Immature natural killer cell (primary cell): ENCODE measurements around the gene USH2A. TPM values are rescaled to one million over a fixed set of nuclear protein-coding genes. Genes with fewer than 3 reads are reported as not detected.

Experiments
- DNase-seq, 3 donors: peaks; one replicate each; pipeline ENCODE4 v3.0.0; 2022; ENCODE audit warnings: mixed read lengths in 1 of 3
- H3K27ac Mint-ChIP-seq, 6 donors: one replicate each; pipeline ENCODE4 v1.8.0; 2020; ENCODE audit warnings: mixed read lengths in 6 of 6, mild to moderate bottlenecking in 5 of 6, inconsistent platforms in 4 of 6, moderate library complexity in 3 of 6
- H3K27me3 Mint-ChIP-seq, 3 donors: one replicate each; pipeline ENCODE4 v1.8.0; 2020 to 2021; ENCODE audit warnings: low read depth in 3 of 3, mild to moderate bottlenecking in 3 of 3, mixed read lengths in 3 of 3, moderate library complexity in 3 of 3, inconsistent platforms in 1 of 3
- H3K36me3 Mint-ChIP-seq, 3 donors: one replicate each; pipeline ENCODE4 v1.8.0; 2020; ENCODE audit warnings: mixed read lengths in 3 of 3, inconsistent platforms in 2 of 3, mild to moderate bottlenecking in 2 of 3
- H3K4me1 Mint-ChIP-seq, 2 donors: one replicate each; pipeline ENCODE4 v1.8.0; 2020; ENCODE audit warnings: inconsistent platforms in 2 of 2, mild to moderate bottlenecking in 2 of 2, mixed read lengths in 2 of 2, moderate library complexity in 1 of 2
- H3K4me3 Mint-ChIP-seq, 5 donors: one replicate each; pipeline ENCODE4 v1.8.0; 2020; ENCODE audit warnings: mild to moderate bottlenecking in 5 of 5, mixed read lengths in 5 of 5, inconsistent platforms in 3 of 5, moderate library complexity in 3 of 5
- H3K9me3 Mint-ChIP-seq, 6 donors: one replicate each; pipeline ENCODE4 v1.8.0; 2020; ENCODE audit warnings: mild to moderate bottlenecking in 6 of 6, mixed read lengths in 6 of 6, inconsistent platforms in 4 of 6, moderate library complexity in 3 of 6
- polyA plus RNA-seq, 3 donors: library from polyadenylated mRNA; unstranded; fragments of 300-500 nt; fragmentation: Illumina TruSeq; gene quantifications; one replicate each; pipeline ENCODE4 v1.2.3, GENCODE V29; 2021

USH2A gene
- polyA plus RNA-seq, 3 donors from 2014 or later: not detected

GRCh38 chr1:215739025-215739424, 684.2 kb downstream of the USH2A start:
- H3K27me3 Mint-ChIP-seq: no peaks in the 10 kb centered on the region
- no peaks in the 10 kb centered on the region for H3K4me1 Mint-ChIP-seq
- no peaks in the 10 kb centered on the region for H3K36me3 Mint-ChIP-seq
- DNase-seq: no peak
- H3K9me3 Mint-ChIP-seq: peaks cover 4 to 33% (median 10%) of the 10 kb centered on the region in 6 donors
- H3K4me3 Mint-ChIP-seq: no peak overlapping the region
- H3K27ac Mint-ChIP-seq: no peak overlapping the region

- peaks cover 0 to 1% (median 0%) of the 10 kb centered on the region in 3 donors for H3K27me3 Mint-ChIP-seq
- H3K4me1 Mint-ChIP-seq: no peaks in the 10 kb centered on the region
- H3K36me3 Mint-ChIP-seq: no peaks in the 10 kb centered on the region
- no peak overlapping the region for H3K27ac Mint-ChIP-seq
- peaks cover 4 to 30% (median 12%) of the 10 kb centered on the region in 6 donors for H3K9me3 Mint-ChIP-seq
- no peak for DNase-seq
- H3K4me3 Mint-ChIP-seq: no peak overlapping the region
Observed at GRCh38 chr1:215731699-215732098, 691.5 kb downstream of the USH2A start.

GRCh38 chr1:215730600-215730999, 692.6 kb downstream of the USH2A start:
- Mint-ChIP-seq H3K9me3 (peaks cover 4 to 26% (median 12%) of the 10 kb centered on the region in 6 donors), H3K4me1 (no peaks in the 10 kb centered on the region), H3K27me3 (peaks cover 0 to 1% (median 0%) of the 10 kb centered on the region in 3 donors), H3K4me3 (no peak overlapping the region), H3K36me3 (no peaks in the 10 kb centered on the region), H3K27ac (no peak overlapping the region)
- no peak for DNase-seq

GRCh38 chr1:215728169-215728568, 695.1 kb downstream of the USH2A start:
- H3K27me3 Mint-ChIP-seq: peaks cover 0 to 1% (median 0%) of the 10 kb centered on the region in 3 donors
- H3K36me3 Mint-ChIP-seq: no peaks in the 10 kb centered on the region
- no peak overlapping the region for H3K4me3 Mint-ChIP-seq
- DNase-seq: no peak
- no peaks in the 10 kb centered on the region for H3K4me1 Mint-ChIP-seq
- no peak overlapping the region for H3K27ac Mint-ChIP-seq
- peaks cover 2 to 14% (median 7%) of the 10 kb centered on the region in 6 donors for H3K9me3 Mint-ChIP-seq

GRCh38 chr1:215720126-215720525, 703.1 kb downstream of the USH2A start:
- Mint-ChIP-seq H3K9me3 (peaks cover 10 to 28% (median 11%) of the 10 kb centered on the region in 6 donors), H3K36me3 (no peaks in the 10 kb centered on the region), H3K4me3 (no peak overlapping the region), H3K4me1 (no peaks in the 10 kb centered on the region), H3K27me3 (peaks cover 0 to 3% (median 0%) of the 10 kb centered on the region in 3 donors), H3K27ac (no peak overlapping the region)
- DNase-seq: no peak

GRCh38 chr1:215719552-215719951, 703.7 kb downstream of the USH2A start:
- no peak for DNase-seq
- H3K4me3 Mint-ChIP-seq: no peak overlapping the region
- no peaks in the 10 kb centered on the region for H3K4me1 Mint-ChIP-seq
- H3K36me3 Mint-ChIP-seq: no peaks in the 10 kb centered on the region
- H3K27me3 Mint-ChIP-seq: peaks cover 0 to 3% (median 0%) of the 10 kb centered on the region in 3 donors
- H3K9me3 Mint-ChIP-seq: peaks cover 8 to 28% (median 11%) of the 10 kb centered on the region in 6 donors
- H3K27ac Mint-ChIP-seq: no peak overlapping the region

- no peak for DNase-seq
- no peaks in the 10 kb centered on the region for H3K4me1 Mint-ChIP-seq
- no peak overlapping the region for H3K27ac Mint-ChIP-seq
- no peaks in the 10 kb centered on the region for H3K36me3 Mint-ChIP-seq
- H3K4me3 Mint-ChIP-seq: no peak overlapping the region
- H3K9me3 Mint-ChIP-seq: peaks cover 8 to 32% (median 11%) of the 10 kb centered on the region in 6 donors
- H3K27me3 Mint-ChIP-seq: peaks cover 0 to 3% (median 0%) of the 10 kb centered on the region in 3 donors
Observed at GRCh38 chr1:215718575-215719287, 704.5 kb downstream of the USH2A start.

- peaks cover 4 to 33% (median 12%) of the 10 kb centered on the region in 6 donors for H3K9me3 Mint-ChIP-seq
Observed at GRCh38 chr1:215717677-215718426, 705.4 kb downstream of the USH2A start.

GRCh38 chr1:215710899-215711225, 712.4 kb downstream of the USH2A start:
- Mint-ChIP-seq H3K27ac (no peak overlapping the region), H3K4me3 (no peak overlapping the region), H3K36me3 (no peaks in the 10 kb centered on the region), H3K9me3 (peaks cover 0 to 14% (median 3%) of the 10 kb centered on the region in 6 donors), H3K27me3 (peaks cover 0 to 1% (median 0%) of the 10 kb centered on the region in 3 donors), H3K4me1 (no peaks in the 10 kb centered on the region)
- DNase-seq: no peak

More at GRCh38 chr1:215717677-215718426, 705.4 kb downstream of the USH2A start:
- no peak overlapping the region for H3K4me3 Mint-ChIP-seq
- H3K27ac Mint-ChIP-seq: no peak overlapping the region
- no peaks in the 10 kb centered on the region for H3K4me1 Mint-ChIP-seq
- peaks cover 0 to 3% (median 1%) of the 10 kb centered on the region in 3 donors for H3K27me3 Mint-ChIP-seq
- H3K36me3 Mint-ChIP-seq: no peaks in the 10 kb centered on the region
- DNase-seq: no peak

- DNase-seq: no peak
- no peak overlapping the region for H3K4me3 Mint-ChIP-seq
- H3K27me3 Mint-ChIP-seq: peaks cover 0 to 1% (median 0%) of the 10 kb centered on the region in 3 donors
- no peak overlapping the region for H3K27ac Mint-ChIP-seq
- no peaks in the 10 kb centered on the region for H3K4me1 Mint-ChIP-seq
- no peaks in the 10 kb centered on the region for H3K36me3 Mint-ChIP-seq
- H3K9me3 Mint-ChIP-seq: peaks cover 0 to 13% (median 3%) of the 10 kb centered on the region in 6 donors
Observed at GRCh38 chr1:215710036-215710898, 713.0 kb downstream of the USH2A start.

- H3K9me3 Mint-ChIP-seq: peaks cover 7 to 43% (median 24%) of the 10 kb centered on the region in 6 donors
- peaks cover 0 to 4% (median 0%) of the 10 kb centered on the region in 3 donors for H3K36me3 Mint-ChIP-seq
- peaks cover 0 to 4% (median 0%) of the 10 kb centered on the region in 3 donors for H3K27me3 Mint-ChIP-seq
- no peaks in the 10 kb centered on the region for H3K4me1 Mint-ChIP-seq
- no peak for DNase-seq
- H3K4me3 Mint-ChIP-seq: no peak overlapping the region
- no peak overlapping the region for H3K27ac Mint-ChIP-seq
Observed at GRCh38 chr1:215704089-215704860, 719.0 kb downstream of the USH2A start.

GRCh38 chr1:215682232-215682631, 741.0 kb downstream of the USH2A start:
- Mint-ChIP-seq H3K27ac (no peak overlapping the region), H3K4me1 (no peaks in the 10 kb centered on the region), H3K27me3 (peaks cover 0 to 1% (median 0%) of the 10 kb centered on the region in 3 donors), H3K9me3 (peaks cover 0 to 20% (median 5%) of the 10 kb centered on the region in 6 donors), H3K36me3 (no peaks in the 10 kb centered on the region), H3K4me3 (no peak overlapping the region)
- DNase-seq: no peak

GRCh38 chr1:215681041-215681440, 742.2 kb downstream of the USH2A start:
- no peak for DNase-seq
- Mint-ChIP-seq H3K4me1 (no peaks in the 10 kb centered on the region), H3K4me3 (no peak overlapping the region), H3K36me3 (no peaks in the 10 kb centered on the region), H3K27me3 (peaks cover 0 to 1% (median 0%) of the 10 kb centered on the region in 3 donors), H3K27ac (no peak overlapping the region), H3K9me3 (peaks cover 0 to 11% (median 4%) of the 10 kb centered on the region in 6 donors)
